H1 (cell line): ENCODE data around the gene COL4A1. TPM values are rescaled to one million over a fixed set of nuclear protein-coding genes. Genes with fewer than 3 reads are reported as not detected.

ENCODE experiments used
- CTCF ChIA-PET: fragments of 300-600 bp; sonication (Branson Sonifier 250); formaldehyde crosslinking; loops from one replicate; lab custom pipeline; 2021; ENCODE audit not compliant: partially characterized antibody; lab: Charles Lee
- POLR2A ChIA-PET: fragments of 300-600 bp; sonication (Branson Sonifier 250); formaldehyde crosslinking; loops from one replicate; lab custom pipeline; 2021; ENCODE audit warnings: inconsistent platforms; ENCODE audit not compliant: partially characterized antibody; lab: Charles Lee
- DNase-seq, 2 experiments: peaks; one replicate each; pipeline versions ENCODE4 v3.0.0 to v3.0.0-alpha.2; 2010 to 2022; ENCODE audit warnings: low spot score in 2 of 2, low read depth in 1 of 2, mixed read lengths in 1 of 2
- FAIRE-seq: peaks from 2 replicates; lab custom pipeline; 2011; peaks lifted over from hg19 to GRCh38; lab: Jason Lieb, UNC
- H2AFZ ChIP-seq: 2 replicates; pipeline ENCODE4 v1.8.1; 2012; ENCODE audit warnings: low read length, inconsistent platforms
- H2AK5ac ChIP-seq: 2 replicates; pipeline ENCODE4 v1.6.1; 2013; ENCODE audit warnings: low read depth, low read length
- H2BK120ac ChIP-seq: replicated peaks from 2 replicates; pipeline ENCODE3; 2013; ENCODE audit warnings: low read depth, low read length, inconsistent platforms
- H2BK12ac ChIP-seq: 2 replicates; pipeline ENCODE4 v1.6.1; 2013; ENCODE audit warnings: low read depth, low read length
- H2BK15ac ChIP-seq: 2 replicates; pipeline ENCODE4 v1.6.1; 2013; ENCODE audit warnings: low read length
- H2BK20ac ChIP-seq: 2 replicates; pipeline ENCODE4 v1.6.1; 2013; ENCODE audit warnings: low read length
- H2BK5ac ChIP-seq: 2 replicates; pipeline ENCODE4 v1.6.1; 2013; ENCODE audit warnings: low read depth, low read length
- H3K14ac ChIP-seq: 2 replicates; pipeline ENCODE4 v1.6.1; 2013; ENCODE audit warnings: inconsistent platforms; ENCODE audit not compliant: insufficient read length
- H3K18ac ChIP-seq: 2 replicates; pipeline ENCODE4 v1.6.1; 2013; ENCODE audit warnings: low read length; ENCODE audit errors: extremely low read depth
- H3K23ac ChIP-seq: 2 replicates; pipeline ENCODE4 v1.6.1; 2013; ENCODE audit warnings: inconsistent platforms; ENCODE audit not compliant: insufficient read length
- H3K23me2 ChIP-seq: 2 replicates; pipeline ENCODE4 v1.6.1; 2013; ENCODE audit warnings: low read depth, low read length
- H3K27ac ChIP-seq: 2 replicates; pipeline ENCODE4 v1.6.1; 2011; ENCODE audit warnings: low read depth, low read length, inconsistent platforms
- H3K27me3 ChIP-seq, 4 experiments: replicated peaks in 1 of 4; 1 replicate in 1 of 4; 2 replicates in 3 of 4; pipeline versions ENCODE4 v1.6.1 to v1.8.1; 2011 to 2013; ENCODE audit warnings: low read length in 3 of 4, mild to moderate bottlenecking in 3 of 4, inconsistent platforms in 2 of 4, mixed read lengths in 2 of 4, moderate library complexity in 1 of 4; ENCODE audit not compliant: control insufficient read depth in 3 of 4, insufficient read depth in 3 of 4; ENCODE audit errors: extremely low read depth in 1 of 4
- H3K36me3 ChIP-seq, 4 experiments: 2 replicates each; pipeline versions ENCODE4 v1.6.1 to v1.8.1; 2011 to 2013; ENCODE audit warnings: mild to moderate bottlenecking in 4 of 4, low read length in 3 of 4, moderate library complexity in 2 of 4, control low read depth in 1 of 4, inconsistent platforms in 1 of 4; ENCODE audit not compliant: insufficient read depth in 4 of 4, control insufficient read depth in 2 of 4
- H3K4ac ChIP-seq: replicated peaks from 2 replicates; pipeline ENCODE3; 2013; ENCODE audit warnings: low read length, low read depth, mixed read lengths, inconsistent platforms; ENCODE audit not compliant: insufficient read length
- H3K4me1 ChIP-seq, 4 experiments: replicated peaks in 1 of 4; 1 replicate in 1 of 4; 2 replicates in 3 of 4; pipeline versions ENCODE4 v1.6.1 to v1.8.1; 2011 to 2013; ENCODE audit warnings: low read length in 3 of 4, inconsistent platforms in 2 of 4, mixed read lengths in 1 of 4; ENCODE audit not compliant: insufficient read depth in 4 of 4, control insufficient read depth in 3 of 4
- H3K4me2 ChIP-seq, 2 experiments: 2 replicates each; pipeline versions ENCODE4 v1.6.1 to v1.8.1; 2011 to 2013; ENCODE audit warnings: low read depth in 2 of 2, low read length in 2 of 2, control low read depth in 1 of 2, inconsistent platforms in 1 of 2, mild to moderate bottlenecking in 1 of 2; ENCODE audit not compliant: insufficient read depth in 1 of 2
- H3K4me3 ChIP-seq, 4 experiments: fragments of 200-600, 300-600 bp in 1 of 4; sonication (generic), shearing (Covaris generic), sonication (Bioruptor Twin) in 1 of 4; 2 replicates each; pipeline versions ENCODE4 v1.5.1 to v1.8.1; 2011 to 2016; ENCODE audit warnings: low read length in 4 of 4, low read depth in 3 of 4, control low read depth in 2 of 4, inconsistent platforms in 2 of 4, mild to moderate bottlenecking in 2 of 4, mixed read lengths in 1 of 4, moderate library complexity in 1 of 4; ENCODE audit not compliant: insufficient read depth in 2 of 4; ENCODE audit errors: extremely low read depth in 1 of 4
- H3K56ac ChIP-seq: replicated peaks from 2 replicates; pipeline ENCODE3; 2013; ENCODE audit warnings: low read depth, mild to moderate bottlenecking, mixed read lengths, low read length, inconsistent platforms; ENCODE audit not compliant: insufficient read length
- H3K79me1 ChIP-seq: 2 replicates; pipeline ENCODE4 v1.6.1; 2013; ENCODE audit warnings: low read depth, low read length, control low read depth
- H3K79me2 ChIP-seq, 2 experiments: 2 replicates each; pipeline versions ENCODE4 v1.6.1 to v1.8.1; 2012 to 2013; ENCODE audit warnings: low read length in 2 of 2, mild to moderate bottlenecking in 2 of 2, inconsistent platforms in 1 of 2; ENCODE audit not compliant: insufficient read depth in 2 of 2, control insufficient read depth in 1 of 2
- H3K9ac ChIP-seq, 4 experiments: replicated peaks in 1 of 4; 1 replicate in 1 of 4; 2 replicates in 3 of 4; pipeline versions ENCODE4 v1.6.1 to v1.8.1; 2011 to 2013; ENCODE audit warnings: low read depth in 3 of 4, low read length in 3 of 4, control low read depth in 2 of 4, mild to moderate bottlenecking in 2 of 4, moderate library complexity in 2 of 4, inconsistent platforms in 1 of 4; ENCODE audit errors: extremely low read depth in 1 of 4
- H3K9me3 ChIP-seq, 2 experiments: 2 replicates each; pipeline versions ENCODE4 v1.6.1 to v1.8.1; 2012 to 2013; ENCODE audit warnings: mild to moderate bottlenecking in 2 of 2, moderate library complexity in 2 of 2, control low read depth in 1 of 2, inconsistent platforms in 1 of 2, low read depth in 1 of 2, low read length in 1 of 2, mixed read lengths in 1 of 2; ENCODE audit not compliant: insufficient read depth in 2 of 2
- H4K20me1 ChIP-seq, 2 experiments: replicated peaks in 1 of 2; 2 replicates each; pipeline versions ENCODE3 to v1.8.1; 2011 to 2013; ENCODE audit warnings: inconsistent platforms in 2 of 2, low read length in 2 of 2, mild to moderate bottlenecking in 1 of 2; ENCODE audit not compliant: insufficient read depth in 2 of 2, control insufficient read depth in 1 of 2
- H4K5ac ChIP-seq: 2 replicates; pipeline ENCODE4 v1.6.1; 2013; ENCODE audit warnings: low read length, low read depth, mixed read lengths, inconsistent platforms; ENCODE audit not compliant: insufficient read length
- H4K8ac ChIP-seq: 2 replicates; pipeline ENCODE4 v1.8.0; 2013; ENCODE audit warnings: mild to moderate bottlenecking, moderate library complexity, low read length, inconsistent platforms; ENCODE audit not compliant: insufficient read depth; ENCODE audit errors: extremely low read depth
- H4K91ac ChIP-seq: replicated peaks from 2 replicates; pipeline ENCODE3; 2013; ENCODE audit warnings: low read length, mixed read lengths, inconsistent platforms; ENCODE audit not compliant: insufficient read length
- GABPA ChIP-seq: IDR thresholded peaks from 2 replicates; pipeline ENCODE4 v1.6.1; 2011; ENCODE audit warnings: mild to moderate bottlenecking, low read length, moderate library complexity, borderline replicate concordance; ENCODE audit not compliant: insufficient read depth
- POU5F1 ChIP-seq: IDR thresholded peaks from 2 replicates; pipeline ENCODE4 v1.6.1; 2011; ENCODE audit warnings: low read depth, mild to moderate bottlenecking, low read length, moderate library complexity
- WGBS, 2 experiments: shearing (Covaris generic) in 1 of 2; methylation state at CpG; one replicate each; pipeline versions ENCODE4 v1.1.6 to v1.1.7; 2013 to 2015; ENCODE audit warnings: low lambda C conversion rate in 2 of 2, mixed read lengths in 2 of 2, inconsistent platforms in 1 of 2, low coverage in 1 of 2, missing lambda C conversion rate in 1 of 2; ENCODE audit not compliant: insufficient replicate concordance in 2 of 2, insufficient coverage in 1 of 2, insufficient read length in 1 of 2; ENCODE audit errors: extremely low coverage in 1 of 2, missing lambda C conversion rate in 1 of 2; 5-methylcytosine and 5-hydroxymethylcytosine counted together
- polyA plus RNA-seq, 7 experiments: library from polyadenylated mRNA; depleted of rRNA in 3 of 7; stranded (reverse) in 5 of 7; unstranded in 2 of 7; fragments of >200 nt in 5 of 7; fragments of 200-250 nt in 2 of 7; gene quantifications; 1 replicate in 5 of 7; 2 replicates in 1 of 7; 4 replicates in 1 of 7; pipeline versions ENCODE4 v1.2.1 to v1.2.3, GENCODE V29; 2011 to 2013; ENCODE audit warnings: missing spikeins in 2 of 7, mixed read lengths in 2 of 7
- total RNA-seq: library from RNA; stranded (reverse); fragmentation: NEBNext Ultra II Directional; extraction: Animal tissue kit (Norgen Biotek cat#: 25700); gene quantifications from 2 replicates; pipeline ENCODE4 v1.2.1, GENCODE V29; 2021

Gene COL4A1
- total and polyA plus RNA-seq, 2 of the 8 experiments (the other 6 are each of a cell fraction or from before 2014, with no cell fraction given), result 30.7 to 82.0 TPM

DNA sequence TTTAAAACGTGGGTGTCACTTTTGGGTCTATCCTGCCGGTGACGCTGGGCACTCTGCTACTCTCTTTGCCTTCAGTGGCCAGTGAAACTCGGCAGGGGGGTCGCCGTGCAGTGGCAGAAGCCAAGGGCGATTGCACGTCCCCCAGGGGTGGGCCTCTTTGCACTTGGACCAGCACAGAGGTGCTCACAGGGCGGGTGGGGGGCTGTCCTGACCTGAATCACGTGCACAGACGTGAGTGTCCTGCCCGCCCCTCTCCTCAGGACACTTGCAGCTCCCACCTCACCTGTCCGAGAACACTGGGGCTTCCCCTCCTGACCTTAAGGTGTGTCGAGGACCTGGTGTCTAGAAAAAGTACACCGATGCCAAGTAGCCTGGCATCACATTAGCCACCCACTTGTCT is 16.1 kb downstream of the COL4A1 start:
- no peaks in the 10 kb centered on the region for H3K23me2 ChIP-seq
- H3K79me1 ChIP-seq, result no peaks in the 10 kb centered on the region
- H3K9ac ChIP-seq, result no peak overlapping the region
- no peak overlapping the region for H2BK120ac ChIP-seq
- no peak overlapping the region for H2BK15ac ChIP-seq
- no peaks in the 10 kb centered on the region for H4K20me1 ChIP-seq
- no peaks in the 10 kb centered on the region for H3K27me3 ChIP-seq
- H3K23ac ChIP-seq, result no peak overlapping the region
- no peak overlapping the region for H4K91ac ChIP-seq
- H2AFZ ChIP-seq, result no peak overlapping the region
- no peaks in the 10 kb centered on the region for H3K36me3 ChIP-seq
- H2BK20ac ChIP-seq, result no peak overlapping the region
- H3K14ac ChIP-seq, result no peak overlapping the region
- FAIRE-seq (no peak), DNase-seq (no peak)
- no peak overlapping the region for H3K27ac ChIP-seq
- H4K8ac ChIP-seq, result peak overlapping the region; percentile 35; the same call in 1 of the 2 replicates
- H3K4me3 ChIP-seq, result no peak overlapping the region
- no peaks in the 10 kb centered on the region for H3K79me2 ChIP-seq
- H3K9me3 ChIP-seq, result no peaks in the 10 kb centered on the region
- POLR2A ChIA-PET, result no interaction called here
- no peak overlapping the region for H3K18ac ChIP-seq
- H3K4me1 ChIP-seq, result no peaks in the 10 kb centered on the region
- no peak overlapping the region for H2AK5ac ChIP-seq
- H2BK12ac ChIP-seq, result no peak overlapping the region
- no peak overlapping the region for H3K4me2 ChIP-seq
- H3K4ac ChIP-seq, result no peak overlapping the region
- no peak overlapping the region; the same call in 1 of the 2 replicates for H2BK5ac ChIP-seq
- CTCF ChIA-PET, result interaction anchor here (0.7 to 1.2 kb wide), 5 partner anchors 10 to 41 kb away, joined by 3 read pairs; no protein-coding TSS in a partner anchor
- no peak for TF ChIP-seq GABPA
- TF ChIP-seq POU5F1, result no peak
- TF ChIP-seq, all 59 proteins: peak for 0
- 81% methylated on average over 15 of the region's 15 CpGs; no CpG with 5 or more reads in 1 of the 2 experiments for WGBS, 2 experiments
- no peak overlapping the region for H4K5ac ChIP-seq
- no peak overlapping the region for H3K56ac ChIP-seq
